HEK293 (cell line): ENCODE measurements around the gene OR10Z1.

ENCODE experiments used
- CTCF ChIA-PET: fragments of 350-600 bp; formaldehyde crosslinking; extraction: SDS; loops from one replicate; lab custom pipeline; 2021; ENCODE audit warnings: antibody characterized with exemption; lab: Yijun Ruan, JAX
- POLR2A ChIA-PET: fragments of 300-600 bp; formaldehyde crosslinking; extraction: SDS; loops from one replicate; lab custom pipeline; 2020; ENCODE audit warnings: antibody characterized with exemption, inconsistent platforms; lab: Yijun Ruan, JAX
- H3K27ac ChIP-seq: fragments of 200-500 bp; sonication (Bioruptor generic); 2 replicates; pipeline ENCODE4 v1.5.1; 2014; ENCODE audit warnings: low read depth, low read length, control low read depth, inconsistent platforms; ENCODE audit errors: extremely low read depth
- H3K36me3 ChIP-seq, 2 experiments: fragments of 200-500 bp in 1 of 2; sonication (Bioruptor generic) in 1 of 2; 1 replicate in 1 of 2; 2 replicates in 1 of 2; pipeline ENCODE4 v1.5.1; 2014 to 2017; ENCODE audit warnings: inconsistent platforms in 2 of 2, low read length in 2 of 2; ENCODE audit not compliant: control insufficient read depth in 2 of 2, insufficient read depth in 1 of 2
- H3K4me1 ChIP-seq: fragments of 200-500 bp; sonication (Bioruptor generic); 2 replicates; pipeline ENCODE4 v1.5.1; 2014; ENCODE audit warnings: mild to moderate bottlenecking, low read length, inconsistent platforms; ENCODE audit not compliant: control insufficient read depth, insufficient read depth
- H3K4me3 ChIP-seq: 2 replicates; pipeline ENCODE4 v1.5.1; 2011; ENCODE audit warnings: low read depth, mild to moderate bottlenecking, control low read depth, low read length, moderate library complexity
- H3K9me3 ChIP-seq: fragments of 200-500 bp; sonication (Bioruptor generic); 2 replicates; pipeline ENCODE4 v1.5.1; 2014; ENCODE audit warnings: low read depth, low read length, inconsistent platforms; ENCODE audit not compliant: control insufficient read depth, insufficient read depth
- ATF2 ChIP-seq: fragments of 450-650 bp; formaldehyde crosslinking; IDR thresholded peaks from 2 replicates; pipeline ENCODE4 v1.5.1; 2016; ENCODE audit warnings: missing biosample characterization, missing genetic modification characterization, low read depth
- GLI2 ChIP-seq: fragments of 450-650 bp; formaldehyde crosslinking; IDR thresholded peaks from 2 replicates; pipeline ENCODE4; 2017; ENCODE audit warnings: missing biosample characterization, missing genetic modification characterization, low read depth, borderline replicate concordance
- HOXC10 ChIP-seq: sonication (generic); formaldehyde crosslinking; IDR thresholded peaks from 2 replicates; pipeline ENCODE4 v1.8.1; 2023; ENCODE audit warnings: mild to moderate bottlenecking, missing genetic modification reagents
- KLF10 ChIP-seq: fragments of 450-650 bp; IDR thresholded peaks from 2 replicates; pipeline ENCODE4 v1.5.1; 2018; ENCODE audit warnings: missing biosample characterization, mild to moderate bottlenecking, missing genetic modification characterization
- OSR2 ChIP-seq: fragments of 450-650 bp; formaldehyde crosslinking; IDR thresholded peaks from 2 replicates; pipeline ENCODE4 v1.5.1; 2016; ENCODE audit warnings: missing biosample characterization, missing genetic modification characterization
- PRDM10 ChIP-seq: fragments of 450-650 bp; formaldehyde crosslinking; IDR thresholded peaks from 2 replicates; pipeline ENCODE4 v1.5.1; 2016; ENCODE audit warnings: missing biosample characterization, missing genetic modification characterization
- REPIN1 ChIP-seq: fragments of 450-650 bp; formaldehyde crosslinking; IDR thresholded peaks from 2 replicates; pipeline ENCODE4 v1.5.1; 2017; ENCODE audit warnings: missing biosample characterization, missing genetic modification characterization, low read depth
- SCRT1 ChIP-seq: fragments of 450-650 bp; formaldehyde crosslinking; IDR thresholded peaks from 2 replicates; pipeline ENCODE4 v1.5.1; 2016; ENCODE audit warnings: missing biosample characterization, missing genetic modification characterization, borderline replicate concordance
- TRIM28 ChIP-seq: IDR thresholded peaks from 2 replicates; pipeline ENCODE4 v1.6.1; 2011; ENCODE audit warnings: low read length, control low read depth, borderline replicate concordance
- ZBTB11 ChIP-seq: fragments of 450-650 bp; formaldehyde crosslinking; conservative IDR thresholded peaks from 2 replicates; pipeline ENCODE4 v1.5.1; 2016; ENCODE audit warnings: low read depth, missing biosample characterization, missing genetic modification characterization
- ZBTB17 ChIP-seq: fragments of 450-650 bp; formaldehyde crosslinking; IDR thresholded peaks from 2 replicates; pipeline ENCODE4 v1.5.1; 2016; ENCODE audit warnings: missing biosample characterization, missing genetic modification characterization
- ZBTB20 ChIP-seq: fragments of 450-650 bp; formaldehyde crosslinking; IDR thresholded peaks from 2 replicates; pipeline ENCODE4 v1.5.1; 2016; ENCODE audit warnings: missing biosample characterization, missing genetic modification characterization
- ZBTB49 ChIP-seq: fragments of 450-650 bp; formaldehyde crosslinking; IDR thresholded peaks from 2 replicates; pipeline ENCODE4 v1.5.1; 2016; ENCODE audit warnings: missing biosample characterization, missing genetic modification characterization, low read depth
- ZNF211 ChIP-seq: fragments of 450-650 bp; formaldehyde crosslinking; IDR thresholded peaks from 2 replicates; pipeline ENCODE4 v1.5.1; 2016; ENCODE audit warnings: low read depth, missing biosample characterization, missing genetic modification characterization
- ZNF354C ChIP-seq: fragments of 450-650 bp; formaldehyde crosslinking; IDR thresholded peaks from 2 replicates; pipeline ENCODE4 v1.5.1; 2016; ENCODE audit warnings: missing biosample characterization, missing genetic modification characterization, low read depth, borderline replicate concordance
- ZNF513 ChIP-seq: fragments of 450-650 bp; IDR thresholded peaks from 2 replicates; pipeline ENCODE4 v1.5.1; 2018; ENCODE audit warnings: missing biosample characterization, missing genetic modification characterization
- ZNF571 ChIP-seq: fragments of 450-650 bp; formaldehyde crosslinking; IDR thresholded peaks from 2 replicates; pipeline ENCODE4 v1.5.0; 2017; ENCODE audit warnings: missing biosample characterization, missing genetic modification characterization
- ZNF677 ChIP-seq: fragments of 450-650 bp; IDR thresholded peaks from 2 replicates; pipeline ENCODE4 v1.5.0; 2018; ENCODE audit warnings: missing biosample characterization, mild to moderate bottlenecking, missing genetic modification characterization, moderate library complexity
- ZNF768 ChIP-seq: fragments of 450-650 bp; formaldehyde crosslinking; IDR thresholded peaks from 2 replicates; pipeline ENCODE4 v1.5.1; 2018; ENCODE audit warnings: missing biosample characterization, mild to moderate bottlenecking, missing genetic modification characterization

Gene OR10Z1

GRCh38 chr1:158586942-158587341, 18.1 kb upstream of the OR10Z1 start:
- Histone ChIP-seq H3K27ac (no peak overlapping the region), H3K4me3 (no peak overlapping the region), H3K4me1 (no peaks in the 10 kb centered on the region), H3K36me3 (no peaks in the 10 kb centered on the region), H3K9me3 (no peaks in the 10 kb centered on the region)
- ChIA-PET POLR2A (no interaction called here), CTCF (no interaction called here)
- TF ChIP-seq SCRT1 (tag by site-specific recombination) (no peak), ZBTB17 (tag by site-specific recombination) (no peak), ZBTB20 (tag by site-specific recombination) (no peak), PRDM10 (tag by site-specific recombination) (no peak), ZNF571 (no peak), ZBTB49 (no peak), KLF10 (tag by site-specific recombination) (no peak), ZNF677 (tag by site-specific recombination) (no peak), OSR2 (tag by site-specific recombination) (no peak), ZBTB11 (tag by site-specific recombination) (no peak), HOXC10 (CRISPR knock-in tag) (no peak), ATF2 (tag by site-specific recombination) (no peak), ZNF513 (no peak), TRIM28 (no peak), ZNF768 (tag by site-specific recombination) (no peak), ZNF211 (no peak), REPIN1 (no peak), GLI2 (tag by site-specific recombination) (no peak), ZNF354C (tag by site-specific recombination) (no peak)
